Loucy (cell line): ENCODE measurements around the gene NR1I3.

Experiments
- EZH2phosphoT487 ChIP-seq: fragments of 200-600 bp; IDR thresholded peaks from 2 replicates; pipeline ENCODE4 v1.6.1; 2018; ENCODE audit warnings: antibody characterized with exemption, mild to moderate bottlenecking, moderate library complexity, borderline replicate concordance
- TF ChIP-seq, protein P1 (sequence below): fragments of 200-600 bp; sonication (generic); conservative IDR thresholded peaks from 2 replicates; pipeline ENCODE4 v1.5.1; 2014; ENCODE audit warnings: mild to moderate bottlenecking, antibody characterized with exemption, low read length

DNA sequence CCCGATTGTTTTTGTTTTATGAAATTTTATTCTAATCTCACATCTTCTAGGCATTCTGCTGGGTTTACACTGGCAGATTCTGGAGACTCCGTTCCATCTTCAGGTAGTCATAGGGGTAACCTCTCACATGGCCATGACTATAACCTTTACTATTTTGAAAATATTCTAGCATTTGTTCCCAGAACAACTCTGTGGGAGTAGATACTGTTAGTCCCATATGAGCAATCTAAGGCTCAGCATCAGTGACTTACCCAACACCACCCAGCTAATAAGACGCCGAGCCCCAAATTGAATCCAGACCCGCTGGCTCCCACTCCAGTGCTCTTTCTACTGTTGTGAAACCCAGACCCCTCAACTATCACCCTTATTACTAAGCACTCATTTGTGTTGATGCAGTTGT, 49.0 kb downstream of the NR1I3 start:
- TF ChIP-seq, protein P1, sequence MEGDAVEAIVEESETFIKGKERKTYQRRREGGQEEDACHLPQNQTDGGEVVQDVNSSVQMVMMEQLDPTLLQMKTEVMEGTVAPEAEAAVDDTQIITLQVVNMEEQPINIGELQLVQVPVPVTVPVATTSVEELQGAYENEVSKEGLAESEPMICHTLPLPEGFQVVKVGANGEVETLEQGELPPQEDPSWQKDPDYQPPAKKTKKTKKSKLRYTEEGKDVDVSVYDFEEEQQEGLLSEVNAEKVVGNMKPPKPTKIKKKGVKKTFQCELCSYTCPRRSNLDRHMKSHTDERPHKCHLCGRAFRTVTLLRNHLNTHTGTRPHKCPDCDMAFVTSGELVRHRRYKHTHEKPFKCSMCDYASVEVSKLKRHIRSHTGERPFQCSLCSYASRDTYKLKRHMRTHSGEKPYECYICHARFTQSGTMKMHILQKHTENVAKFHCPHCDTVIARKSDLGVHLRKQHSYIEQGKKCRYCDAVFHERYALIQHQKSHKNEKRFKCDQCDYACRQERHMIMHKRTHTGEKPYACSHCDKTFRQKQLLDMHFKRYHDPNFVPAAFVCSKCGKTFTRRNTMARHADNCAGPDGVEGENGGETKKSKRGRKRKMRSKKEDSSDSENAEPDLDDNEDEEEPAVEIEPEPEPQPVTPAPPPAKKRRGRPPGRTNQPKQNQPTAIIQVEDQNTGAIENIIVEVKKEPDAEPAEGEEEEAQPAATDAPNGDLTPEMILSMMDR: no peak
- TF ChIP-seq EZH2phosphoT487: no peak
